Right lobe of liver (tissue), 4 donors: ENCODE results near the gene TMPRSS9.

Experiments
- POLR2A ChIP-seq: fragments of 450-650 bp; IDR thresholded peaks from one replicate; pipeline ENCODE4 v1.6.1; 2017; ENCODE audit warnings: antibody characterized with exemption, mild to moderate bottlenecking
- TF ChIP-seq, protein P1 (sequence below), 4 donors: fragments of 200-600 bp in 3 of 4; fragments of 450-650 bp in 1 of 4; IDR thresholded peaks; one replicate each; pipeline versions ENCODE4 v1.5.1 to v1.8.0; 2016 to 2022; ENCODE audit warnings: antibody characterized with exemption in 4 of 4, mild to moderate bottlenecking in 2 of 4
- donor health status: DM: no; HTN: no; CAD: no.
- donor health status: DM: no; HTN: no; CAD: no.
- donor health status: DM: no; HTN: yes; CAD: no.

DNA sequence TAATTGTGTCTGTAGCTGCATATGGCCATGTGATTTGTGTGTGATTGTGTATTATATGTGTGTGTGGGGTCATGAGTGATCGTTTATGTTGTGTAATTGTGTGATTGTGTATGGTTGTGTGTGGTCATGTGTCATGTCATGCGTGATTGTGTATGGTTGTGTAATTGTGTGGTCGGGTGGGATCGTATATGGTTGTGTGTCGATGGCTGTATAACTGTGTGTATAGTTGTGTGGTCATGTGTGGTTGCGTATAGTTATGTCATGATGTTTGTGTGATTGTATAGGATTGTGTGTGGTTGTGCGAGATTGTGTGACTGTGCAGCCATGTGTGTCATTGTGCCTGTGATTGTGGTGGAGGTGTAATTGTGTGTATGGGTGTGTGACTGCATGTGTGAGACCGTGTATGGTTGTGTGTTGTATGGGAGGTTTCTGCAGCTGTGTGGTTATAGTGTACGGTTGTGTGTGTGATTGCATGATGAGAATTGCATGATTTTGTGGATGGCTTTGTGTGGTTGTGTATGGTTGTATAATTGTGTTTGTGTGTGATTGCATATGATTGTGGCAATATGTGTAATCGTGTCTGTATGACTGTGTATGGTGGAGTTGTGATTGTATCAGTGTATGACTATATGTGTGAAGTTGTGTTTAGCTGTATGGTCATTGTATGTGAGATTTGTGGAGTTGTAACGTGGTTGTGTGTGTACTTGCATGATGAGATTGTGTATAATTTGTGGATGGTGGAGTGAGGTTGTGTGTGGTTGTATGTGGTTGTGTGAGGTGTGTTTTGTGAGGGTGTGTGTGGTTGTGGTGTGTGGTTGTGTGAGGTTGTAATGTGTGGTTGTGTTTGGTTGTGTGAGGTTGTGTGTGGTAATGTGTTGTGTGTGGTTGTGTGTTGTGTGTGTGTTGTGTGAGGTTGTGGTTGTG lies 2.2 kb downstream of the TMPRSS9 start:
- TF ChIP-seq, protein P1, sequence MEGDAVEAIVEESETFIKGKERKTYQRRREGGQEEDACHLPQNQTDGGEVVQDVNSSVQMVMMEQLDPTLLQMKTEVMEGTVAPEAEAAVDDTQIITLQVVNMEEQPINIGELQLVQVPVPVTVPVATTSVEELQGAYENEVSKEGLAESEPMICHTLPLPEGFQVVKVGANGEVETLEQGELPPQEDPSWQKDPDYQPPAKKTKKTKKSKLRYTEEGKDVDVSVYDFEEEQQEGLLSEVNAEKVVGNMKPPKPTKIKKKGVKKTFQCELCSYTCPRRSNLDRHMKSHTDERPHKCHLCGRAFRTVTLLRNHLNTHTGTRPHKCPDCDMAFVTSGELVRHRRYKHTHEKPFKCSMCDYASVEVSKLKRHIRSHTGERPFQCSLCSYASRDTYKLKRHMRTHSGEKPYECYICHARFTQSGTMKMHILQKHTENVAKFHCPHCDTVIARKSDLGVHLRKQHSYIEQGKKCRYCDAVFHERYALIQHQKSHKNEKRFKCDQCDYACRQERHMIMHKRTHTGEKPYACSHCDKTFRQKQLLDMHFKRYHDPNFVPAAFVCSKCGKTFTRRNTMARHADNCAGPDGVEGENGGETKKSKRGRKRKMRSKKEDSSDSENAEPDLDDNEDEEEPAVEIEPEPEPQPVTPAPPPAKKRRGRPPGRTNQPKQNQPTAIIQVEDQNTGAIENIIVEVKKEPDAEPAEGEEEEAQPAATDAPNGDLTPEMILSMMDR (IDR thresholded peaks at IDR 0.05) = no peak
- TF ChIP-seq POLR2A = no peak
